ENCODE results near the gene MTNR1A.
"Not testable (repeated sequence)": the region's sequence is repeated elsewhere in the genome, so short reads cannot be mapped to it uniquely, and the experiment has no call there.

Gene MTNR1A

GRCh38 chr4:186560647-186561046 lies 5.3 kb upstream of the MTNR1A start:
- no peak for DNase-seq

GRCh38 chr4:186557486-186557885 lies 2.1 kb upstream of the MTNR1A start:
- DNase-seq: no peak

- no peak for DNase-seq
Observed at GRCh38 chr4:186557061-186557460, 1.7 kb upstream of the MTNR1A start.

GRCh38 chr4:186554539-186554913 lies 841 bp downstream of the MTNR1A start:
- DNase-seq: no peak

- no peak for DNase-seq
Observed at GRCh38 chr4:186553717-186554116, 1.6 kb downstream of the MTNR1A start.

- no peak for DNase-seq
Observed at GRCh38 chr4:186551849-186552248, 3.5 kb downstream of the MTNR1A start.

- no peak for DNase-seq
Observed at GRCh38 chr4:186545436-186545835, 9.9 kb downstream of the MTNR1A start.

- no peak for DNase-seq
Observed at GRCh38 chr4:186543206-186543605, 12.2 kb downstream of the MTNR1A start.

- DNase-seq: no peak
Observed at GRCh38 chr4:186541801-186542200, 13.6 kb downstream of the MTNR1A start.

- no peak for DNase-seq
Observed at GRCh38 chr4:186537843-186538521, 17.4 kb downstream of the MTNR1A start.

- DNase-seq: no peak
Observed at GRCh38 chr4:186536285-186536684, 19.1 kb downstream of the MTNR1A start.

GRCh38 chr4:186534056-186534455 lies 21.3 kb downstream of the MTNR1A start:
- DNase-seq: no peak

GRCh38 chr4:186523927-186524326 lies 31.4 kb downstream of the MTNR1A start:
- not testable (repeated sequence) for DNase-seq

- DNase-seq: no peak
Observed at GRCh38 chr4:186516287-186516686, 39.1 kb downstream of the MTNR1A start.

- no peak for DNase-seq
Observed at GRCh38 chr4:186514271-186514950, 41.0 kb downstream of the MTNR1A start.

GRCh38 chr4:186504771-186505170 lies 50.6 kb downstream of the MTNR1A start:
- not testable (repeated sequence) for DNase-seq

GRCh38 chr4:186502231-186502630 lies 53.1 kb downstream of the MTNR1A start:
- DNase-seq: no peak

GRCh38 chr4:186501554-186501953 lies 53.8 kb downstream of the MTNR1A start:
- DNase-seq: no peak

- DNase-seq: no peak
Observed at GRCh38 chr4:186500721-186501304, 54.6 kb downstream of the MTNR1A start.

GRCh38 chr4:186499467-186499866 lies 55.9 kb downstream of the MTNR1A start:
- no peak for DNase-seq

GRCh38 chr4:186497043-186497442 lies 58.3 kb downstream of the MTNR1A start:
- DNase-seq: no peak

GRCh38 chr4:186494496-186494895 lies 60.9 kb downstream of the MTNR1A start:
- DNase-seq: no peak

- no peak for DNase-seq
Observed at GRCh38 chr4:186487726-186488125, 67.6 kb downstream of the MTNR1A start.

- DNase-seq: no peak
Observed at GRCh38 chr4:186486172-186486571, 69.2 kb downstream of the MTNR1A start.
